ENCODE data around the gene NUDT3.
"Not testable (repeated sequence)": the region's sequence is repeated elsewhere in the genome, so short reads cannot be mapped to it uniquely, and the experiment has no call there.

- not testable (repeated sequence) for TF ChIP-seq ZNF274 (IDR thresholded peaks at IDR 0.05; ENCODE audit: low read depth, low read length); YY1 (IDR thresholded peaks at IDR 0.05; ENCODE audit: insufficient read depth, insufficient read length)
Observed at GRCh38 chr6:34354230-34354629, 38.2 kb downstream of the NUDT3 start.
